Stimulated activated CD8-positive, alpha-beta memory T cell treated with anti-CD3 and anti-CD28 coated beads, Interleukin-4, amount 100 ng/mL, for 24 hours (primary cell): ENCODE results near the gene ARL5A.

Experiments used
- DNase-seq: peaks from one replicate; pipeline ENCODE4 v3.0.0-alpha.2; 2020; ENCODE audit warnings: low read depth

ARL5A gene

DNA sequence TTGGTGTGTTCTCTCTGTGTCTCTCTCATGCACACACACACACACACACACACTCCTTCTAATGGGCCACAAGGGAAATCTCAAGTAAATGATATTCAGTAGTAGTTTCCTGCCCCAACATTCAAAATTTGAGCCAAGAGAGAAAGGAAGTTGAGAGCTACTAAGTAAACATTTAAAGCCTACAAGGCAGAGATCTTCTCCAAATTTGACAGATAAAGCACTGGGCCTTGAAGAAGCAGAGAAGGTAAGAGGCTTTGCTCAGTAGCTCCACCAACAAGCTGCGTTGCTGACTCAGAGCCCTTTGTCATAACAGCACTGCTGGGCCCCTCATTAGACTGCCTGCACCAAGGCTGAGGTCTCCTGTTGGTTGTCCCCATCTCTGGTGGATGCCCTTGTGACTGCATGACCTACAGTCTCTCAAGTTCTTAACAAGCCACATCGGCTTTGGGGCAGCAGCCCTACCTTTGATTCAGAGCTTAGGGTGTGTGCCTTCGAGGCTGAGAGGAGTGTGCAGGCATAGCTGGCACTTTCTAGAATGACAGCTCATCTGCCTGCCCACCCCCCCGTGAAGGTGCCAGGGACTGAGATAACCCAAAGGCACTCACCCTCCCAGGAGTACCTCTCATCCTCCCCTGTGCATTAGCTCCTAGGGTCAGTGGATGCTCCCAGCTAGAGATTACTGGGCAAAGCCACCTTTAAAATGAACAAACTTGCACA, 61.6 kb downstream of the ARL5A start:
- no peak for DNase-seq

DNA sequence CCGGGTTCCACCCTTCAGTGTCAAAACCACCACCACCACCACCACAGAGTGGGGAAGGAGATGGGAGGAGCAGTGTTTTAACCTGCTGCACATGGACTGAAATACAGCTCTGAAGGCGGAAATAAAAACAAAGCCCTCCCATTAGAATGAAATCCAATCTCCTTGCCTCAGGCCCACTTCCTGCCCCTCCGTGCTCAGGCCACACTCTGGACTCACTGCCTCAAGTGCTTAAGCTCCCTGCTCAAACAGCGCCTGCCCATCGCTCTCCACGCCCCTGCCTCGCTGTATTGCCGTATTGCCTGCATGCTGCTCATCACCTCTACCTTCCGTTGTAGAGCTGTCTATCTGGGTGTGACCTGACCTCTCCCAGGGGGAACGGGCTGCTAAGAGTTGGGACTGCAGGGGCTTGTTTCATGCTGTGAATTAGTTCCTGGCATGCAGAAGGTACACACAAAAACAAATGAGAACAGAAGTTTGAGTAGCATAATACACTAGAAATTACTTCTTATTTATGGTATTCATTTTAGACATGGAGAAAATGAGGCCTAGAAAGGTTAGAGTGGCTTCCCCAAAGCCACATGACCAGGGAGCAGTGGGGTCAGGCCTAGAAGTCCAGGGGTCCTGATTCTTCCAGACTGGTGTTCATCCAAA, 62.3 kb downstream of the ARL5A start:
- DNase-seq, result no peak

DNA sequence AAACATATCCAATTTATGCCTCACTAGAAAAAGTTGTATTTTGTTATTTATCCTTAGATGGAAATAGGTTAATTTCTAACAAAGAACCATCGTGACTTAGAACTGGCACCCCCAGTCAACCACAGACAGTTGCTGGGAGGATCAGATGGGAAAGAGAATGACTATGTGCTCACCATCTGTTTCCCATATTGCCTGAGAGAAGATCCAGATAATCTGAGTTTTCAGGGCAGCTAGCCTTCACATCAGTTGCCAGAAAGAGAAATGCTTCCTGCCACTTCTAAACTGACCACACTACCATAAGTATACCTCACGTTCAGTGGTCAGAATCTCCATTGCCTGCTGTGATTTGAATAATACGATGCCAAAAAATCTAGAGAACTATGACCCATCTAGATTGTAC, 65.5 kb downstream of the ARL5A start:
- DNase-seq, result no peak

- DNase-seq, result no peak
Measured at GRCh38 chr2:151761687-151762086, 66.5 kb downstream of the ARL5A start.

- DNase-seq, result no peak
Measured at GRCh38 chr2:151761193-151761592, 67.0 kb downstream of the ARL5A start.

- no peak for DNase-seq
Measured at GRCh38 chr2:151760139-151760650, 68.0 kb downstream of the ARL5A start.

GRCh38 chr2:151758744-151759143, 69.5 kb downstream of the ARL5A start:
- DNase-seq, result no peak

DNA sequence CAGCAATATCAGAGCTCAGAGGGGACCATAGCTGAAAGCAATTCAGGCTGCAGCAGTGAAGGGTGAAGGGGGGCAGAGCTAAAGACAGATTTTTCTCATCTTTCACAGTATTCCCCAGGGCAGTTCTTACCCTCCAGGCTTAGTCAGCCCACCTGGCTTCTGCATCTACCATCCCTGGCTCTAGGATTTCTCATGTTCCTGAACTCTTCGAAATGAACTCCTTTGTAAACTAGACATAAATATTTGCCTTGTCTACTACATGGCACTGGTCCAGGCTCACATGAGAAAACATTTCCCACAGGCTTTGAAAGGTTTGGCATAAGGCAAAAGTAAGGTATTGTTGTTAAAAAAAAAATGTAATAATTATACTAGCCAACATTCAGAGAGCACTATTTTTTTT, 70.4 kb downstream of the ARL5A start:
- DNase-seq, result no peak

GRCh38 chr2:151756820-151757219, 71.4 kb downstream of the ARL5A start:
- DNase-seq, result no peak

GRCh38 chr2:151754253-151754897, 73.8 kb downstream of the ARL5A start:
- no peak for DNase-seq

- DNase-seq, result no peak
Measured at GRCh38 chr2:151753540-151753939, 74.7 kb downstream of the ARL5A start.
